Retina (tissue), 1 donor: ENCODE data around the gene CCDC149.

Experiments used
- DNase-seq: peaks from one replicate; pipeline ENCODE4 v3.0.0-alpha.2; 2016

The CCDC149 gene

DNA sequence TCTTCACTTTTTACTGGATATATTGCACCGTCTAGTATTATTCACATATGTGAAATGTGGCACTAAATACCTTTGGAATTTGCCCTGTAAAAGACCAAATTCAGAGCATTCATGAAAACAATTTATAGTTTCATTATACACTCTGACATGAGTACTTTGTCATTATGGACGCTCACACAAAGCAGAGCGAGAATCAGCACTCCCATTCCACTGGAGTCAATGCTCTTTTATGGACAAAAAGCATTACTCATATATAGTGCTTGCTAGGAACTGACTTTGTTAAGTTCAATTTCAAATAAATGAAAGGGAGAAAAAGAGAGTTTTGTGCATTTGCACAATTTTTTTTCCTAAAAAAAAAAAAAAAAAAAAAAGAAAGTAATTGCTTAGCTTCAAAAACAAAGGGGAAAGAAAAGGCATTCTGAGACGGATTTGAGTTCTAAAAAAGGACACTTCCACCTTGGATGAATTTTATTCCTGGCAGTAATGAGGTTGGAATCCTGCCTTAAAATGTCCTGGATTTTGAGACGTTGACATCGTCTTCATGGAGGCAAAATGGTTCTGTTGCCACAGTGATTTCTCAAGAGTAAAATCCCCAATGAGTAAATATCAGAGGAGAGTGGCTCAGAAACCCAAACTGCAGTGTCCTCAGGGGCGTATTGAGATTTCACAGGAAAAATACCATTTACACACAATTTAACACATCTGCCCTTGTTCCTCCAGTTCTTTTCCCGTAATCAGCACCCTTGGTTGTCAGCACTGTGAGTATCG is 34.8 kb downstream of the CCDC149 start:
- no peak for DNase-seq

DNA sequence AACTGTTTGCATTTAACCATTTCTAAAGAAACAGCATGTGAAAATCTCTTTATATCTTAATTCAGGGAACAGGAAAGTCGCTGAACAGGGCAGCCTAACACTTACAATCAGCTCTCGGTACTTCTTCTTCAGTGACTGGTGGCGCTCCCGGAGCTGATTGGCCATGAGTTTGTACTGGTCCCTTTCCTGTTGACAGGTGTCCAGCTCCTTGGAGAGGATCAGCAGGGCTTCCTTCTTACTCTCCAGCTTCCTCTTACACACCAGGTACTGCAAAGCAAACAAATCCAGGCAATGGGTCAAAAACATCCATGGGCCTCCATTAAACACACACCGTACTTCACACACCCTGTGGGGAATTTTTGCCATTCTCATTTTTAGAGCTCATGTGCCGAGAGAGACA is 36.4 kb downstream of the CCDC149 start:
- no peak for DNase-seq

DNA sequence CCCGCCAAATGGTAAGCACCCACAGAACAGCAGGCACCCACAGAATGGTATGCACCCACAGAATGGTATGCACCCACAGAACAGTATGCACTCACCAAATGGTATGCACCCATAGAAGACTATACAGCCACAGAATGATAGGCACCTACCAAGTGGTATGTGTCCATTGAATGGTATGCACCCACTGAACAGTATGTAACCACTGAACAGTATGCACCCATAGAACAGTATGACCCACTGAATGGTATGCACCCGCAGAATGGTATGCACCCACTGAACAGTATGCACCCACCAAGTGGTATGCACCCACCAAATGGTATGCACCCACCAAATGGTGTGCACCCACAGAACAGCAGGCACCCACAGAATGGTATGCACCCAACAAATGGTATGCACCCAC is 40.1 kb downstream of the CCDC149 start:
- DNase-seq: no peak

DNA sequence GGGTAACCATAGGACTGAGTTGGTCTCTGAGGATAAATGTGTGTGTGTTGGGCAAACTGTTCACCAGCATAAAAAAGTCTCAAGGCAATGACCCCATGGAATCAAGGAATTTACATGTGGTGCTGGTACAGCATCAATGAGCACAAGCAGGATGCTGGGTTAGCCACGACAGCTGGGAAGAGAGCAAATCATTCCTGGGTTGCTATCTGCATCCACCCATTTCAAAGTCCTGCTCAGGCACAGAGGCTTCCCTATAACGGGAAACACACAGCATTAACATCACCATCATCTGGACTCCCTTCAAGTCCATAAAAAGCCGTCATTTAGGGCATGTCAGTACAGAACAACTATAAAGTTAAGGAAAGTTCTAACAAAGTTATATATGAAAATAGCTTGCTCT is 41.6 kb downstream of the CCDC149 start:
- no peak for DNase-seq

DNA sequence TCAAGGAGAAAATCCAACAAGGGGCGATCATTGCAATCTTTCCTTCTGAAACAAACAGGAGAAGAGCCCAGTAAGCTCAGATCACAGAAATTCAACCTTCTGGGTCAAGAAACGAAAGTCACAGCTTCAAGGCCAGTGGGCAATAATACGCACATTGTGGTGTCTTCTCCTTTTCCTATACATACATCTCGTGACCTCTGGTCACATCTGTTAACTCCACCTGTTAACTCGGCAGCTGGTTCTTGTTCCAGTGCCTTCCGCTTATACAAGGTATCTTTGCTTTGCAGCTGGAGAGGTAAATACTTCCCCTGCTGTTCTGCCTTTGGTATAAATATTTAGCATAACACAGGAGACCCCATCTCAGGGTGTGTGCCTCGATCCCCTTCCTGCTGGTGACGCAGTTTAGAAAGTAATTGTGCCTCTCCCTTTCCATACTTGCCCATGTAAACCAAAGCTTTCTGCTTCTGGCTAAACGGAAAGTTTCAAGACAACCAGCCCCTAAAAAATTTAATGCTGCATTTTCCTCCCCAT is 45.0 kb downstream of the CCDC149 start:
- no peak for DNase-seq

DNA sequence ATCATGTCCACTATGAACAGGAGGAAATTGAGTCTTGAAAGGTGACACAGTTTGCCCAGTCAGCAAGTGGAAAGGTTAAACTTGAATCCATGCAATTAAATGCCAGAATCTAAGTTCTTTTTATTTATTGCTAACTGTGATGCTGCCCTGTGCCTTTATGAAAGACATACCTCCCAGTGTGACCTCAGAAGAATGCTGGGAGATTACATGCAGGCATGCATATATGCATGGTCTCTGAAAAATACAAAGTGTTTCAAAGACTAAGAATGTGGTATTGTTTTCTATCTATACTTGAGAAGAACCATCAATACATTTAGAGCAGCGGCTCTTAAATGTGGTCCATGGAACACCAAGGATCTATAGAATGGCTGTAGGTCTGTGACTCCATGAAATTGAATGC is 45.6 kb downstream of the CCDC149 start:
- no peak for DNase-seq

DNA sequence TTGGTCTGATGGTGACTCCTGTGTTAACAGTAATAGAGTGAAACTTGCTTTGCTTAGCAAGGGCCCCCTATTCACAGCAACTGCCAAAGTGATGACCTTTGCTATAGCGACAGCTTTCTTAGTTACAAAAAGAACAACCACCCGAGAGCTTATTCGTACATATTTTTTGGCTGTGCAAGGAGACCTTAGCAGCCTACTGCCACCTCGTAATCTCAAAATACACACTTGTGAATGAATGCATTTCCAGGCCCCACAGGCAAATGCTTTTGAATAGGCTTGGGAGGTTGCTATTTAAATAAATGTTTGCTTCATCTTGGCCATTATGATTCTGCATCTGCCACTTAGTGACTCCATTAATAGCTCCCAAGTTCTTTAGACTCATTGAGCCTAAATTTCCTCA is 47.4 kb downstream of the CCDC149 start:
- DNase-seq: no peak

DNA sequence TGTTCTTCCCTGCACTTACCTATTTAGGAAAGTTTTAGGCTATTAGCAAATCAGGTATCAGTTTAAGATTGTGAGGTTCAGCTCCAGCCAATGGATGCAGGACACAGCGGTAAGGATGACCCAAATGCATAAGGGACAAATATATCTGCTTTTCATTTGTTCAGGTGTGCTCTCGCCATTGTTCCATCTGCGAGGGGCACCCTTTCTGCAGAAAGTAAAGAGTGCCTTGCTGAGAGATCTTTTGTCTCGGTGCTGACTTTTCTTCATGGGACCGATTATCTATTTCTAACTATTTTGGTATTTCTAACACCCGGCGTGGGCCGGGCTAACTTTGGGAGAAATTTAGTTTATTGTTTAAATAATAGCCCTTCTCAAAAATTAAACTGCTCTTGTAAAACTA is 49.0 kb downstream of the CCDC149 start:
- no peak for DNase-seq

DNA sequence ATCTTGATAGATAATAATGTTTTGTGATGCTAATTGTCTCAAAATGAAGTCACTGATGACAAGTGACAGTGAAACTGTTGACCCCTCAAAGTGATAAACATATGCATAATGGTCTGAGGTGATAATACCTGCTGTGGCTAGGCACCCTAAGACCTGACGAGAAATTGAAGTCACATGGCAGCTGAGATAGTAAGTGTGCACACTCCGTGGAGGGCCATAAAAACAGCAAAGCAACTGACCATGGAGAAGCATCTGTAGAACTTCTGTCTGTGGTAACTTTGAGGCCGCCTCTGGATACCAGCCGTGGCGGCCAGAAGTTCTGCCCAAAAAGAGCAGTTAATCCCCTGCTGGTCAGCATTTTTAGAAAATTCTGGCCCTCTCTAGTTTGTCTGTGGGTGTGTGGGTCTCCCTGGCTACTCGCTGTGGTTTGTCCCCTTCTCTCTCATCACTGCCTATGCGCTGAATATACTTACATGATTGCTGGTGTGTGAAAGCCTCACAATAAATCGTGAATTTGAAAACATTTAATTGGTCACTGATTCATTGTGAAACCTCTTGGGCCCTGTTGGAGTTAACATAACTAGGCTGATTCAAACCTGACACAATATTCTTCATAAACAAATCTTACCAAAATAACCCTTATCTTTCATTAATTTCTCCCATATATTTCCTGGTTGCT is 50.6 kb downstream of the CCDC149 start:
- no peak for DNase-seq

DNA sequence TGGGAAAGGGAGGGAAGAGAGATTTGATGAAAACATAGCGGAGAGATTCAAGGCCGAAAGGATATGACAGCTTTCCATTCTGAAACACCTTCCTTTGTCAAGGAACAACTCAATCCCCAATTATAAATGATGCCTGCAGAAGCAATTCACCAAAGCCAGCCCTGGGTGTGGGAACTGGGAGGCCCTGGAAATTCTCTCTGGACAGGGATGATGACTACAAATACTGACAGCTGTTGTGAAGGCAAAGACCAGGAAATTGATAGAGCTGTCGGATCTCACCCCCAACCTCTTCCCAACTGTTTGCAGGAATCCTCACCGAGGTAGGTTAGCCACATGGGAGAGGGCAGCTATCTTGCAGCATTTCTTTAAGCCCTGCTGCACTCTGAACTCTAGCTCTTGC is 54.3 kb downstream of the CCDC149 start:
- DNase-seq: peak; percentile 69

DNA sequence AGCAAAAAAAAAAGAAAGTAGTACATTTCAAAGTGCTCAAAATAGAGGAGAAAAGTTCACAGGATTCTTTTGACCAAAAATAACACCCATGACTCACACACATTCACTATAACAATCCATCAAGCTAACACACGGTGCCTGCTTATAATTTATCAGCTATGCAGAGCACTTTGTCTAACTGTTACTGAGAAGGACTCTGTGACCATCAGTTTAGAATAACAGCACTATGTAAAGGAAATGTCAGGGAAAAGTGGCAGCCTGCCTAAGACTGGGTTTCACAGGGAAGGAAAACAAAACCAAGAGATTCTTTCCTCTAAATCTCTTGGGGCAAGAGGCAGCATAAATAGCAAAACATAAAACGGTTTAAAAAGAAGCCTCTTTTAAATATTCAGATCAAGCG is 54.8 kb downstream of the CCDC149 start:
- no peak for DNase-seq

DNA sequence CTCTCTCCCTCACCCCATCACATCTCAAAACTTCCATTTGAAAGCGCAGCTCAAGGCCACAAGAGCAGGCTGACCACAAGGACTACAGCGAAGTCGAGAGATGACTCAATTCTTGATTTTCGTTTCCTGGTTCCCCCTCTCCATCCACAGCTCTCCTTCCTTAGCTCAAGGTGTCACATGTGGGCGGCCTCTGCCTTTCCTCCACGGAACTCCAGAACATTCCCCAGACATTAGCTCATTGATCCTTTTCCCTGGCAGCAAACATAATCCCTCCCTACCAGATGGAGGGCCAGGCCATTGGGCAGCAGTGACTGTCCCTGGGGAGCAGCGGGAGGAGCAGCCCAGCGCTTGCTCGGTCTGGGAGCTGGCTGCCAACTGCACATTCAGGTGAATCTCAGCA is 56.3 kb downstream of the CCDC149 start:
- peak; percentile 55 for DNase-seq

DNA sequence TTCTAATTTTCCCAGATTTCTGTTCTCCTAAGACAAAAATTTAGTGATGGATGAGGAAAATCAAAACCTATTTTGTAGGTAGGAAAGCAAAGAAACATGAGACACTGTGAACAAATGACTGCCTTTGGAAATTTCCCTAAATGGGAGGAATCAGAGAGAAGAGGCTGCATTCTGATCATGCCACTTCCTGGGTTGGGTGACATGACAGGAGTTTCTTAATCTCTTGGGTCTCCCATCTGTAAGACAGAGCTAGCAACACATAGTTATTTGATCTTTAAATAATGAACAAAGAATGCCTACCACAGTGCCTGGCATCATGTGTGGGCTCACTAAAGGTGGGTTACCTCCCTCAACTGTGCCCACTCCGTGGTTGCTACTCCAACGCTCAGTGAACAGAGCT is 57.1 kb downstream of the CCDC149 start:
- DNase-seq: no peak

DNA sequence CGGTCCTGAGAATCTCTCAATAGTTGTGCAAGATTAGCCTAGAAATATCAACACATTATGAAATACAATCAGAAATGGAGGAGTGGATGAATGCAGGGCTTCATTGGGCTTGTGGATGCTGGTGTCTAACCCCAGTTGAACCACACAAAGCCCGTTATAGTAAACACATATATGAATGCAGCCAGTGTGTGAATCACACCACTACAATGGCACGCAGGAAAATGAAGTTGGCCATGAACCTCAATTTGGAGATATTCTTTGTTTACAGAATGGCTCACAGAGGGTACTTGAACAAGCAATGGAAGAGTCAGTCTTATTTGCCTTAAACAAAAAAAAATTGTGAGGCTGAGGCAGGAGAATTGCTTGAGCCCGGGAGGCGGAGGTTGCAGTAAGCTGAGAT is 59.7 kb downstream of the CCDC149 start:
- DNase-seq: no peak

DNA sequence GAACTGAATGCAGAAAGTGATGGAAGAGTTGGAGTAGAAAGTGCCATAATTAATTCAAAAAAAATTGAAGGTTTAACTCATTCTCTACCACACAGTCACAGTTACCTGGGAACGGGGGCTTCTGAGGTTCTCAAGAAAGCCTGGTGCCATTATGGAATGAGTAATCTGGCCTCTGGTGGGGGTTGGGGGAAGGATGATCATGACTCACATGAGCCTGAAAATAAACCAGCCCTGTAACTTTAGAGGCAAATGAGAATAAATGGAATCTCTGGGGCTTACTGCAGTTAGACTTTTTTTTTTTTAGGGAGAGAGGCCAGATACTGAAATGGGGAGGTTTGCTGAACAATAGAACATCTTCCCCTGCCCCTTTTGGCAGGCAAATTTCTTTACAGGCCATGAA is 62.2 kb downstream of the CCDC149 start:
- DNase-seq: no peak

DNA sequence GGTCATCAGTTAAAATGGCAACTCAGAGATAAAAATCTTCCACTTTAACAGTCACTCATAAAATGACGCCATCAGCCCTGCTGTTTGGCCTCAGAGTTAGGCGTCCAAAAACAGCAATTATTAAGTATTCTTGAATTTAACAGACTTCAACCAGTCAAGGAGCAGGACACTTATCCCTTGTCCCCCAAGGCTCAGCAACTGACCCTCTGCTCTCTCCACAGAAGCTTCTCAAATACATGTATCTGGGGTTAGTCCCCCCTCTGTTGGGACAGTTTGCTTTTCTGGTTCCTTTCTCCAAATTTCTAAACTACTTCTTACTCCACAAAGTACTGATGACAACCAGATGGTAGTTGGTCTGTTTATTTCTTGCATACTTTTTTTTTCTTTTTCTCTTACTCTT is 63.1 kb downstream of the CCDC149 start:
- no peak for DNase-seq

DNA sequence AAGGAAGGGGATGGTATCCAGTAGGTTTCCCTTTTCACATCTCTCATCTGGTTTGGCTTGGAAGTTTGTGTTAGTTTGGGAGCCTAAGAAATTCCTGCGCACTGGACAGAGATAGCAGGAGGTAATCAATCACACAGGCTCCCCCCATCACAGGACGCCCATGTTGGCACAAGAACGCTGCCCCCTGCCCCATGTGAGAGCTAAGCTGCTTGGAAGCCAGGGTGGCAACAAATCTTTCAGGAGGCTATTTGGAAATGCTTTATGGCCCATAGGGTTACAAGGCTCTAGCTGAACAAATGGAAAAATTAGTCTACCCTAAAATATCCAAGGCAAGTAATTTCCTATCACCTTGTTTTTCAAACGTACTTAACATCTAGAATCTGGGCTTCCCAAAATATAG is 63.5 kb downstream of the CCDC149 start:
- DNase-seq: no peak

DNA sequence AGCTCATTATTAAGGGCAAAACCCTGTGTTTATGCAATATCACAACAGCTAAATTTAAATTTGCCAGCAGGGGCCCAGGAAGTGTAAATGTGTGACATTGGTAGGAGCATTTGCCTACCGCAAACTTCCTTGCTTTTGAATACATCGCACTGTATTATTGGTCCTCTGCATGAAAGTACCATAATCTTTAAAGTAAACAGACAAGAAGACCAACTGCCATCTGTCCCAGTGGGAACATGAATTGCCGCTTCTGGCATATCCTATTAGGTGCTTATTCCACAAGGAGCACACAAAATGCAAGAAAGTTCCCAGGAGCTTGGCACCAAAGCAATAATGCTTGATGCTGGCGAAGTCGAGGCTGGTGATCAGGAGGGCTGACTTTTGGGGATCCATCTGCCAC is 66.1 kb downstream of the CCDC149 start:
- DNase-seq: no peak

DNA sequence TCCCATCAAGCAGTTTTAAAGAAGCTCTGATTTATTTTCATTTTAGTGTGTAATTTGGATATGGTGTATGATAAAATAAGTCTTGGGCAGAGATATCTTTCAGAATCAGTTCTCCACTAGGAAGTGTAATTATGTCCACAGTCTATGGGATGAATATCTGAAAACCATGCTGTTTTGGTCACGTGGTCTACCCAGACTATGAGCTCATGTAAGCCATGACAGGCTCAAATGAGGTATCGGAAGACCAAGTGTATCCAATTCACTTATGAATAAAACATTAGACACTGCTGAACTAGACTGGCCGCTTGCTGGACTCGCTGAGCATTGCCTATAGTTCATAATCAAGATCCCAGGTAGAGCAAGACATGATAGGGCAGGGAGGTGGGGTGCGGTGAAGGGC is 66.9 kb downstream of the CCDC149 start:
- DNase-seq: no peak

DNA sequence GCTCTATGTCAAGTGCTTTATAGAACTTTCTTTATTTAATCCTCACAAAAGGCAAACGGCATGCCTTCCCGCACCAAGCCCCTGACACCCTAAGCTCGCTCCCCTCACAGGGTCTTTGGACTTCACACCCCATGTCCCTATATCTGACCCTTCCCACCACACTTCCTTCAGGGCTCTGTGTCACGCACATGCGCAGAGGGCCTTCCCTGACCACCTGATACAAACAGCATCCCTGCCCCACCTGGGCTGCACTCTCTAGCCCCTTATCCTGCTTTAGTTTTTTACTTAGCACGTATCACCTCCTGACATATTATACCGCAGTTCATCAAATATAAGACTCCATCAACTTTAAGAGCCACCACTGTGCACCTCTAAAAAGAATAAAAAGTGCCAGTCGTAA is 67.7 kb downstream of the CCDC149 start:
- no peak for DNase-seq

DNA sequence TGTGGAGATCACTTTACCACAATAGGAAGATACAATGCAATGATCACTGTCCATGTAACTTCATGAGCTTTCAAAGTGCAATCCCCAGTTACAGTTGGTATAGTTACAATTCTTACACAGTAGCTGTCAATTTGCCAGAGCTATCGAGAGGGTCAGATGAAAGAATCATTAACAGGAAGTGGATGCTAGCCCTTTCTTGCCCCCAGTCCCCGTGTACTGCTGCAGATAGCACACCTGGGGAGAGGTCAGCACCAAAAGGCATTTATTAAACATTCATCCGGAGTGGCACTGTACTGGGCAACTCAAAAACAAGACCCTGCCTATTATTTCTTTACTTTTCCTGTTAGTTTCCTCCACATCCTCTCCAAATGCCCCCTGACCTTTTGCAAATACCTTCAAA is 69.7 kb downstream of the CCDC149 start:
- DNase-seq: no peak

DNA sequence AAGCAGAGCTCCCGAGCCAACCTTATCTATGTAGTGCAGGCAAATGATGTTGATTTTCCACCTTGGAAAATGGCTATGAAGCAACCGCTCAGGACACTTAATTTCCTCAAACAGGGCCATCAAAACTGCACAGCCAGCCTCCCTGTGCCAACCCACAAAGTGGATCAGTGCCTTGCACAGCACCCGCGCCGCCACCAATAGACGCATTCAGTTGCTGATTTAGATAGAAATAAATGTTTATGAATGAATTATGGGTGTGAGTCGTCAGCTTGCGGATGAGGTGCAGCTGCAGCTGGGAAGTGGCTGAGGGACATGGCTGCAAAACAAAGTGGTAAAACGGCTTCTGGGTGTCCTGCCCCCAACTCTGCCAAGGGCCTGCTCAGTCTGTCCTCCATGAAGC is 70.5 kb downstream of the CCDC149 start:
- no peak for DNase-seq

DNA sequence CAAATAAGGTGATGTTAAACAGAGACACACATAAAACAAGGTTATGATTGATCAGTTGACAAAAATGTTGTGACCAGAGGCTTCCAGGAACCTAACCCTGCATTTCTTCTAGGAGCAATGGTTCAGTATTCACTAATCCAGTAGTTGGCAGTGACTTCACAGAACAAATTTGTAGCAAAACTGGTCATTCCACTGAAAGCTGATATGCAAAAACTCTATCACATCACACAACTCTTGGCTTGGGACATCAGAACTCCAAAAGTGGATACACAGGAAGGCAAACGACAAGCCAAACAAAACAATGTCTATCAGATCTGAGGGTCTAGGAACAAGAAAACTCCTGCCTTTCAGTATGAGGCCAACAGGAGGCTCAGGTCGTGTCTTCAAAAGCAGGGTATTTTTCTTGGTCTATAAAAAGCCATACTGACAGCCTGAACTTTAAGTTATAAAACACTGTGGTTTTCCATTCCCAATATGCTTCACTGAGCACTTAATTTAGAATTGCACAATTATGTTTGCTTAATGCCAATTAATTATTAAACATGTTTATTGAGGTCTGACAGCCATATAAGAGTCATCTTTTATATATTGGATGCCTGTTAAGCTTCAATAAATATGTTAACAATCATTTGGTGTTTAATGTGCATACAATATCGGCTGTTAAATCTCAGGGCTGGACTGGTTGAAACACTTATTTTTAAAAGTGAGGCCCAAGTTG is 71.9 kb downstream of the CCDC149 start:
- DNase-seq: no peak

DNA sequence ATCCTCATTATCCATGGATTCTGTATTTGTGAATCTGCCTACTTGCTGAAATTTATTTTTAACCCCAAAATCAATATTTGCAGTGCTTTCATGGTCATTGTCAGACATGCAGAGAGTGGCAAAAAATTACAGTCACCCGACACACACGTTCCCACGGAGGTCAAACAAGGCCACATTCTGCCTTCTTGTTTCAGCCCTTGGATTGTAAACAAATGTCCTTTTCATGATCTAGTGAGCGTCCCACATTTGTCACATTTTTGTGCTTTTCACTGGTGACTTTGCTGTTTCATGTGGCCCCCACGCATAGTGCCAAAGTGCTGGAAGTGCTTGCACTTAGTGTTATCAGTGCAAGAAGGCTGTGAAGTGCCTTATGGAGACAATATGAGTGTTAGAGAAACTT is 72.5 kb downstream of the CCDC149 start:
- DNase-seq: no peak
